Anterior cingulate cortex (tissue), 58 donors: ENCODE results near the gene CCL22.
A peak's percentile ranks its signal among the peaks of the same experiment; 100 is the strongest.
"Not testable (repeated sequence)": the region's sequence is repeated elsewhere in the genome, so short reads cannot be mapped to it uniquely, and the experiment has no call there.

ENCODE experiments used
- DNase-seq, 58 donors: peaks; one replicate each; lab custom pipeline; 2025; lab: John Stamatoyannopoulos, UW

The CCL22 gene

GRCh38 chr16:57389087-57389468 lies 30.5 kb downstream of the CCL22 start:
- no peak for DNase-seq

- no peak for DNase-seq
Observed at GRCh38 chr16:57390636-57391295, 32.2 kb downstream of the CCL22 start.

DNA sequence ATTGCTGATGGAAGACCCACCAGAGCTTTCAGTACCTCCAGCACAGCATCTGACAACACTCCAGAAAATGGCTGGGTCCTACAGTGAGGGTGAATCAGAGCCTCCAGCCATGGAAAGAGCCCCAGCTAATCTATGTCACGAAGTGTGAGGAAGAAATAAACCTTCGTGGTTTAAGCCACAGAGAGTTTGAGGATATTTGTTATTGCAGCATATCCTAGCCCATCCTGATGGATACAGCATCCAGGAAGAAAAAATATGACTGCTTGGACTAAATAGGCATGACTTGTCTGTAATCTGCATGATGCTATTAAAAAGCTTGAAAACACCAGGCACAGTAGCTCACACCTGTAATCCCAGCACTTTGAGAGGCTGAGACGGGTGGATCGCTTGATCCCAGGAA lies 32.7 kb downstream of the CCL22 start:
- DNase-seq, result no peak

DNA sequence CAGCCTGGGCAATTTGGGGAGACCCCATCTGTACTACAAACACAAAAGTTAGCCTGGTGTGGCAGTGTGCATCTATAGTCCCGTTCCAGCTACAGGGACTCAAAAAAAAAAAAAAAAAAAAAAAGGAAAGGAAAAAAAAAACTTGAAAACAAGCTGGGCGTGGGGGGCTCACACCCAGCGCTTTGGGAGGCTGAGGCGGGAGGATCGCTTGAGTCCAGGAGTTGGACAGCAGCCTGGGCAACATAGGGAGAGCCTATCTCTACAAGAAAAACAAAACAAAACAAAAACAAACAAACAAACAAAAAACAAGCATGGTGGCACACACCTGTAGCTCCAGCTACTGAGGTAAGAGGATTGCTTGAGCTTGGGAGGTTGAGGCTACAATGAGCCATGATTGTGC lies 33.1 kb downstream of the CCL22 start:
- no peak for DNase-seq

GRCh38 chr16:57392694-57393093 lies 34.1 kb downstream of the CCL22 start:
- DNase-seq, result no peak

GRCh38 chr16:57394444-57394843 lies 35.9 kb downstream of the CCL22 start:
- no peak for DNase-seq

DNA sequence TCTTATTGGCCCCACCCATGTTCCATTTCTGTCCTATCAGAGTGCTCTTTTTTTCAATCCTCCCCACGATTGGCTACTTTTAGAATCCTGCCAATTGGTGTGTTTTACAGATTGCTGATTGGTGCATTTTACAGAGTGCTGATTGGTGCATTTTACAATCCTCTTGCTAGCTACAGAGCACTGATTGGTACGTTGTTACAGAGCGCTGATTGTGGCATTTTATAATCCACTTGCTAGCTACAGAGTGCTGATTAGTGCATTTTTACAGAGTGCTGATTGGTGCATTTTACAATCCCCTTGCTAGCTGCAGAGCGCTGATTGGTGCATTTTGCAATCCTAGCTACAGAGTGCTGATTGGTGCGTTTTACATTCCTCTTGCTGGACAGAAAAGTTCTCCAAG lies 36.4 kb downstream of the CCL22 start:
- DNase-seq, result no peak

- no peak for DNase-seq
Observed at GRCh38 chr16:57396786-57397185, 38.2 kb downstream of the CCL22 start.

DNA sequence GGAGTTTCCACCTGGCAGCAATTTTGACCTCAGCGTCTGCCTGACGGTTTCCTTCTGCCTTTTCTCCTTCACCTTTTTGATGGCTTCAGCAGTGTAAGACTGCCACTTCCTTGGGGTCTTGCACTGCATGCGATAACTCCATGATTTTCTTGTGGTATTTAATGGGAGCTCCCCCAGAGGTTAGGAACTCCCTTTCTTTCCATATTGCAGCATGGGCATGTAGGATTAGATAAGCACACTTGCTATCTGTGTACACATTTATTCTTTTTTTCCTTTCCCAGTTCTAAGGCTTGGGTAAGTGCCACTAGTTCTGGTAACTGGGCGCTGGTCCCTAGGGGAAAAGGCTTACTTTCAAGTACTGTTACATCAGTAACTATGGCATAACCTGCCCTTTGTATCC lies 38.9 kb downstream of the CCL22 start:
- DNase-seq, result not testable (repeated sequence)

GRCh38 chr16:57401943-57402640 lies 43.5 kb downstream of the CCL22 start:
- DNase-seq, result no peak

- peak in 15 of 58 donors; percentile 17 to 80 (median 43) for DNase-seq
Observed at GRCh38 chr16:57403965-57404817, 45.6 kb downstream of the CCL22 start, which contains the start of gene CCL17. Gene CCL17, plus strand, starts transcription at chr16:57404767. Its CDS starts 9,166 bp downstream, at chr16:57413933.

DNA sequence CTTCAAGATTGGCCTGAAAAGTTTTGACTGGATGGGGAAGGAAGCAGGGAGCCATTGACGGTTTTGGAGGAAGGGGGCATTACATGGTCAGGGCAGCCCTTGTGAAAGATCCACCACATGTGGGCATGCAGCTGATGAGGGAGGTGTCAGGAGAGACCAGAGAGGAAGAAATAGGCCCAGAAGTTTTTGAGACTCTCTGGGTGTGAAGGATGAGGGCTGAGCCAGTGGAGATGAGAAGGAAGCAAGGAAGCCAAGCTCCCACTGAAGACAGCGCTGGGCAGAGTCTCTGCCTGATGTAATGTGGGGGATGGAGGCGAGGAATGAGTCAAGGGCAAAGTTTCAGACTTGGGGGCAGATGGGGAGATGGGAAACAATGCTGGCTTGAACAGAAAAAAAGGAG lies 46.5 kb downstream of the CCL22 start:
- no peak for DNase-seq

DNA sequence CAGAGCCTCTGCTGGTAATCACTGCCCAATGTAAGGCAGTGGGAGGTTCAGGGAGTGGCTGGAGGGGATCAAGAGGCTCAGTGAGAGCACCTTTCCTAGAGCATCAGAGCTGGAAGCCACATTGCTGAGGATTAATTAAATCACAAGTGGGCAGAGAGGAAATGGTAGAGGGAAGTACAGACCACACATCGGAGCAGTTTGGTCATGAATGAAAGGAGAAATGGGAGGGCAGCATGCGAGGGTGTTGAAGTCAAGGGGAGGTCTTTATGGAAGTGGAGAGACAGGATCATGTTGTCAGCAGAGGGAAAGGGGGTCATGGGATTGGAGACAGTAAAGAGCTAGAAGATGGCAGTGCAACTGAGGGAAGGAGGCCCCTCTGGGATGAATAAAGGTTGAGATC lies 48.3 kb downstream of the CCL22 start:
- no peak for DNase-seq

DNA sequence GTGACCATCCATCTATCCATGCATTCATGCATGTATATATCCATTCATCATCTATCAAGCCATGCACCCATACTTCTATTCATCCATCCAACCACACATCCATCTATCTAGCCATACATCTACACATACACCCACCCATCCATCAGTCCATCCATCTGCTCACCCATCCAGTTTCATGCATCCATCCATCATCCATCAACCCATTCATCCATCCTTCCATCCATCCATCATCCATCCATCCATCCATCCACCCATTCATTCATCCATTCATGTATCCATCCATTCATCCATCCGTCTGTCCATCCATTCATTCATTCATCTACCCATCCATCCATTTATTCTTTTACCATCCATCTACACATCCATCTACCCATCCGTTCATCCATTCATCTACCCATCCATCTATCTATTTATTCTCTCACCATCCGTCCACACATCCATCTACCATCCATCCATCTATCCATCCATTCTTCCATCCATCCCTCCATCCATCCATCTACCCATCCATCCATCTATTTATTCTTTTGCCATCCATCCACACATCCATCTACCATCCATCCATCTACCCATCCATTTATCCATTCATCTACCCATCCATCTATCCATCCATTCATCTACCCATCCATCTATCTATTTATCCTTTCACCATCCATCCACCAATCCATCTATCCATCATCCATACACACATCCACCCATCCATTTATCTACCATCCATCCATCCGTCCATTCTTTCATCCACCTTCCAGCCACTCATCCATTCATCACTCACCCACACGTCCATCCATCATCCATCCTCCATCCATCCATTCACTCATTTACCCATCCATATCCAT lies 49.2 kb downstream of the CCL22 start:
- DNase-seq, result no peak

- DNase-seq, result peak in 2 of 58 donors; percentile 8 to 37
Observed at GRCh38 chr16:57409065-57409464, 50.5 kb downstream of the CCL22 start.

DNA sequence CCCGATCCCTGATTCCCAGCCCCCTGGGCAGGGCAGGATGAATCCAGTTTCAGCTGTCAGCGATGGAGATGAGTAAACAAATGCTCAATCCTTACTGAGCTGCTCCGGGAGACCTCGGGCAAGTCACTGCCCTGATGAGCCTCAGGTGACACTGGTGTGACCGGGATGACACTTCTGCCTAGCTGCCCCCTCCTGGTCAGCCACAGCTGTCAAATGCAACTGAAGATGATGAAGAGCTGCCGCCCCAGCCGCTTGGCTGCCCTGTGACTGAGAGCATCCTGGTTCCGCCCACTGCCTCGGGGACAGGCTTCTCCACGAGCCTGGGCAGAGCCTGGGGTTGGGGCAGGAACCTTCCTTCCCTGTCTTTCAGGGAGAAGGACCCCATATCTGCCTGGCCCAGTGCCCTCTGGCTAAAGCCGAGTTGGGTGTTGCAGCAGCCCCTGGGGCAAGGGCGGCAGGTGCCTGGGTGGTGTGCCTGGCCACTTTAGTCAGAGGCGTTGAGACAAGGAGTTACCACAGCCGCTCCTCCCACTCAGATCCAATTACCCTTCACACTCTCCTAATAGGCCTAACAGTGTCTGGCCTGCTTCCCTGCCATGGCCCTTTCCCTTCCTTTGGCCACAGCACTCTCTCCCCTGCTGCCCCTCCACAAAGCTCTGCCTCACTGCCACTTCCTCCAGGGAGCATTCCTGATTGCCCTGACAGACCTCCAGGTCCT lies 51.4 kb downstream of the CCL22 start:
- DNase-seq, result no peak

GRCh38 chr16:57411362-57411976 lies 52.9 kb downstream of the CCL22 start:
- no peak for DNase-seq

- no peak for DNase-seq
Observed at GRCh38 chr16:57412584-57412983, 54.0 kb downstream of the CCL22 start.

- DNase-seq, result no peak
Observed at GRCh38 chr16:57413301-57413730, 54.7 kb downstream of the CCL22 start.
